Liver (tissue), 9 donors: ENCODE data around the gene CCDC187. TPM values are rescaled to one million over a fixed set of nuclear protein-coding genes. Genes with fewer than 3 reads are reported as not detected.

Experiments
- DNase-seq: peaks from one replicate; pipeline ENCODE4 v3.0.0-alpha.2; 2017; ENCODE audit warnings: low spot score
- H3K27ac ChIP-seq, 2 donors: one replicate each; pipeline ENCODE4 v1.7.0; 2013; ENCODE audit warnings: inconsistent platforms in 2 of 2, low read length in 2 of 2, control low read depth in 1 of 2, low read depth in 1 of 2, mild to moderate bottlenecking in 1 of 2
- H3K27me3 ChIP-seq, 4 donors: one replicate each; pipeline versions ENCODE4 v1.6.1 to v1.7.0; 2013; ENCODE audit warnings: low read length in 3 of 4, inconsistent platforms in 1 of 4, mild to moderate bottlenecking in 1 of 4, moderate library complexity in 1 of 4; ENCODE audit not compliant: control insufficient read depth in 4 of 4, insufficient read depth in 4 of 4
- H3K36me3 ChIP-seq, 4 donors: one replicate each; pipeline versions ENCODE4 v1.6.1 to v1.7.0; 2013; ENCODE audit warnings: low read length in 3 of 4, mild to moderate bottlenecking in 3 of 4, low read depth in 1 of 4, moderate library complexity in 1 of 4; ENCODE audit not compliant: control insufficient read depth in 4 of 4, insufficient read depth in 3 of 4
- H3K4me1 ChIP-seq, 4 donors: one replicate each; pipeline versions ENCODE4 v1.6.1 to v1.7.0; 2013; ENCODE audit warnings: low read length in 3 of 4, mild to moderate bottlenecking in 3 of 4, moderate library complexity in 1 of 4; ENCODE audit not compliant: control insufficient read depth in 4 of 4, insufficient read depth in 4 of 4
- H3K4me3 ChIP-seq, 3 donors: one replicate each; pipeline versions ENCODE4 v1.6.1 to v1.7.0; 2013; ENCODE audit warnings: low read length in 3 of 3, control low read depth in 1 of 3, low read depth in 1 of 3, mild to moderate bottlenecking in 1 of 3
- H3K9ac ChIP-seq, 2 donors: one replicate each; pipeline ENCODE4 v1.7.0; 2013; ENCODE audit warnings: low read length in 2 of 2, mild to moderate bottlenecking in 2 of 2, moderate library complexity in 2 of 2, control low read depth in 1 of 2, low read depth in 1 of 2
- H3K9me3 ChIP-seq, 4 donors: one replicate each; pipeline versions ENCODE4 v1.6.1 to v1.7.0; 2013; ENCODE audit warnings: low read length in 3 of 4; ENCODE audit not compliant: control insufficient read depth in 4 of 4
- ATF3 ChIP-seq: IDR thresholded peaks from 2 replicates; pipeline ENCODE4 v1.6.1; 2016; ENCODE audit warnings: antibody characterized with exemption
- EGR1 ChIP-seq, 2 donors: IDR thresholded peaks; 2 replicates each; pipeline ENCODE4 v1.6.1; 2016 to 2018; ENCODE audit warnings: antibody characterized with exemption in 2 of 2, low read depth in 2 of 2
- FOXA1 ChIP-seq: IDR thresholded peaks from 2 replicates; pipeline ENCODE4 v1.6.1; 2016; ENCODE audit warnings: antibody characterized with exemption
- FOXA2 ChIP-seq: IDR thresholded peaks from 2 replicates; pipeline ENCODE4 v1.6.1; 2016; ENCODE audit warnings: antibody characterized with exemption
- GABPA ChIP-seq, 2 donors: IDR thresholded peaks in 1 of 2; conservative IDR thresholded peaks in 1 of 2; 2 replicates each; pipeline ENCODE4 v1.6.1; 2016; ENCODE audit warnings: antibody characterized with exemption in 2 of 2, mild to moderate bottlenecking in 1 of 2, moderate library complexity in 1 of 2
- HNF4A ChIP-seq, 2 donors: conservative IDR thresholded peaks; 2 replicates each; pipeline ENCODE4 v1.6.1; 2016; ENCODE audit warnings: antibody characterized with exemption in 2 of 2, mild to moderate bottlenecking in 2 of 2
- HNF4G ChIP-seq: IDR thresholded peaks from 2 replicates; pipeline ENCODE4 v1.6.1; 2016; ENCODE audit warnings: antibody characterized with exemption
- JUND ChIP-seq, 2 donors: IDR thresholded peaks; 2 replicates each; pipeline ENCODE4 v1.6.1; 2016; ENCODE audit warnings: antibody characterized with exemption in 2 of 2
- NR2F2 ChIP-seq: IDR thresholded peaks from 2 replicates; pipeline ENCODE4 v1.6.1; 2016; ENCODE audit warnings: antibody characterized with exemption
- RAD21 ChIP-seq, 2 donors: IDR thresholded peaks; 2 replicates each; pipeline ENCODE4 v1.6.1; 2016; ENCODE audit warnings: antibody characterized with exemption in 2 of 2, mild to moderate bottlenecking in 2 of 2
- REST ChIP-seq: IDR thresholded peaks from 2 replicates; pipeline ENCODE4 v1.6.1; 2016; ENCODE audit warnings: antibody characterized with exemption, mild to moderate bottlenecking
- RXRA ChIP-seq, 2 donors: IDR thresholded peaks; 2 replicates each; pipeline ENCODE4 v1.6.1; 2017 to 2018; ENCODE audit warnings: antibody characterized with exemption in 2 of 2, mild to moderate bottlenecking in 1 of 2
- SP1 ChIP-seq: IDR thresholded peaks from 2 replicates; pipeline ENCODE4 v1.6.1; 2018; ENCODE audit warnings: antibody characterized with exemption, mild to moderate bottlenecking
- TAF1 ChIP-seq: conservative IDR thresholded peaks from 2 replicates; pipeline ENCODE4 v1.6.1; 2016; ENCODE audit warnings: antibody characterized with exemption, mild to moderate bottlenecking
- WGBS: extraction: QIAGEN DNeasy Blood & Tissue Kit; methylation state at CpG from one replicate; pipeline ENCODE4 v1.1.7; 2013; 5-methylcytosine and 5-hydroxymethylcytosine counted together
- polyA plus RNA-seq, 2 donors: library from polyadenylated mRNA; stranded (reverse) in 1 of 2; unstranded in 1 of 2; fragments of 200-250 nt in 1 of 2; fragments of >200 nt in 1 of 2; fragmentation: Nextera tagmentation in 1 of 2; extraction: Ambion mirVana in 1 of 2; gene quantifications; one replicate each; pipeline versions ENCODE4 v1.2.1 to v1.2.3, GENCODE V29; 2013 to 2015
- total RNA-seq, 2 donors: library from RNA; depleted of rRNA; stranded (reverse); fragments of >200 nt; gene quantifications; one replicate each; pipeline ENCODE4 v1.2.3, GENCODE V29; 2014
- TF ChIP-seq, protein P1 (sequence below): IDR thresholded peaks from 2 replicates; pipeline ENCODE4 v1.6.1; 2016; ENCODE audit warnings: antibody characterized with exemption
- TF ChIP-seq, protein P2 (sequence below): IDR thresholded peaks from 2 replicates; pipeline ENCODE4 v1.6.1; 2016; ENCODE audit warnings: antibody characterized with exemption
- TF ChIP-seq, protein P3 (sequence below): fragments of 150-350 bp; IDR thresholded peaks from 2 replicates; pipeline ENCODE4 v1.5.1; 2017; ENCODE audit warnings: improper control_type of control experiment, low read depth, low read length; ENCODE audit not compliant: missing input control
- donor health status: healthy.
- donor health status: healthy.
- donor health status: healthy.
- donor health status: healthy.
- donor health status: healthy.

Gene CCDC187
- total and polyA plus RNA-seq, 4 donors: 0.05 TPM; not detected in 3

- TF ChIP-seq HNF4G: no peak
- no peak for TF ChIP-seq SP1
- TF ChIP-seq TAF1: no peak
- no peak for TF ChIP-seq EGR1 (IDR thresholded peaks at IDR 0.05; ENCODE audit: low read depth in 2 of 2)
- no peak for TF ChIP-seq RAD21 (IDR thresholded peaks at IDR 0.05)
- no peak for TF ChIP-seq NR2F2
- no peak for TF ChIP-seq REST
- no peak for TF ChIP-seq FOXA1
- TF ChIP-seq, protein P1, sequence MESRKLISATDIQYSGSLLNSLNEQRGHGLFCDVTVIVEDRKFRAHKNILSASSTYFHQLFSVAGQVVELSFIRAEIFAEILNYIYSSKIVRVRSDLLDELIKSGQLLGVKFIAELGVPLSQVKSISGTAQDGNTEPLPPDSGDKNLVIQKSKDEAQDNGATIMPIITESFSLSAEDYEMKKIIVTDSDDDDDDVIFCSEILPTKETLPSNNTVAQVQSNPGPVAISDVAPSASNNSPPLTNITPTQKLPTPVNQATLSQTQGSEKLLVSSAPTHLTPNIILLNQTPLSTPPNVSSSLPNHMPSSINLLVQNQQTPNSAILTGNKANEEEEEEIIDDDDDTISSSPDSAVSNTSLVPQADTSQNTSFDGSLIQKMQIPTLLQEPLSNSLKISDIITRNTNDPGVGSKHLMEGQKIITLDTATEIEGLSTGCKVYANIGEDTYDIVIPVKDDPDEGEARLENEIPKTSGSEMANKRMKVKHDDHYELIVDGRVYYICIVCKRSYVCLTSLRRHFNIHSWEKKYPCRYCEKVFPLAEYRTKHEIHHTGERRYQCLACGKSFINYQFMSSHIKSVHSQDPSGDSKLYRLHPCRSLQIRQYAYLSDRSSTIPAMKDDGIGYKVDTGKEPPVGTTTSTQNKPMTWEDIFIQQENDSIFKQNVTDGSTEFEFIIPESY: no peak
- TF ChIP-seq, protein P2, sequence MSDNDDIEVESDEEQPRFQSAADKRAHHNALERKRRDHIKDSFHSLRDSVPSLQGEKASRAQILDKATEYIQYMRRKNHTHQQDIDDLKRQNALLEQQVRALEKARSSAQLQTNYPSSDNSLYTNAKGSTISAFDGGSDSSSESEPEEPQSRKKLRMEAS: no peak
- no peak overlapping the region for H3K27ac ChIP-seq
- H3K4me3 ChIP-seq: no peak overlapping the region
- H3K27me3 ChIP-seq: no peaks in the 10 kb centered on the region
- H3K4me1 ChIP-seq: peaks cover 0 to 3% (median under 1%) of the 10 kb centered on the region in 4 donors
- no peaks in the 10 kb centered on the region for H3K9me3 ChIP-seq
- no peaks in the 10 kb centered on the region for H3K36me3 ChIP-seq
- H3K9ac ChIP-seq: no peak overlapping the region
- WGBS: 95% methylated on average over 21 of the region's 21 CpGs
- DNase-seq: no peak
Observed at GRCh38 chr9:136334541-136334940, 30.6 kb upstream of the CCDC187 start.

- DNase-seq: no peak
- no peaks in the 10 kb centered on the region for H3K9me3 ChIP-seq
- TF ChIP-seq JUND (IDR thresholded peaks at IDR 0.05): no peak
- H3K27ac ChIP-seq: no peak overlapping the region
- H3K4me1 ChIP-seq: no peaks in the 10 kb centered on the region
- WGBS: 95% methylated on average over 17 of the region's 17 CpGs
- H3K4me3 ChIP-seq: no peak overlapping the region
- H3K36me3 ChIP-seq: no peaks in the 10 kb centered on the region
- H3K9ac ChIP-seq: no peak overlapping the region
- H3K27me3 ChIP-seq: no peaks in the 10 kb centered on the region
Observed at GRCh38 chr9:136333486-136333885, 29.6 kb upstream of the CCDC187 start.

DNA sequence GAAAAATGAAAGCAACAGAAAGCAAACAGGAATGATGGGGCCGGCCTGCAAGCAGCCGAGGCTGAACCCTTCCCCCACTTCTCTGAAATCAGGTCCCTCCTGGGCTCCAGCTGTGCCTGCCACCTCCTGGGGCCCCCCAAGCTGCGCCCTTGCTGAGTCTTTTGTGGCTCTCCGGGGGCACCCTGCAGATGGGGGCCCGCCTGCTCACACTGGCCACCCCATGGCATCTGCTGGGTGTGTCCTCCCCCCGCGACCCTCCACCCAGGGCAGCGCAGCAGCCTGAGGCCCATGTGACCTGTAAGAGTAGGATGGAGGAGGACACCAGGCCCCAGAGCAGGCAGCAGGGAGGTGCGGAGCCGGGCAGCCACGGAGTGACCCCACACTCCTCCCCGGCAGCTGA lies 29.2 kb upstream of the CCDC187 start:
- H3K9ac ChIP-seq: no peak overlapping the region
- no peak overlapping the region for H3K27ac ChIP-seq
- H3K27me3 ChIP-seq: no peaks in the 10 kb centered on the region
- no peak for TF ChIP-seq FOXA1
- TF ChIP-seq FOXA2: no peak
- TF ChIP-seq, protein P1: no peak
- TF ChIP-seq EGR1 (IDR thresholded peaks at IDR 0.05; ENCODE audit: low read depth in 2 of 2): no peak
- no peak for TF ChIP-seq HNF4A (conservative IDR thresholded peaks at IDR 0.05)
- TF ChIP-seq, protein P2: no peak
- no peak for TF ChIP-seq RXRA (IDR thresholded peaks at IDR 0.05)
- no peak for TF ChIP-seq JUND (IDR thresholded peaks at IDR 0.05)
- no peak for TF ChIP-seq ATF3
- TF ChIP-seq, protein P3, sequence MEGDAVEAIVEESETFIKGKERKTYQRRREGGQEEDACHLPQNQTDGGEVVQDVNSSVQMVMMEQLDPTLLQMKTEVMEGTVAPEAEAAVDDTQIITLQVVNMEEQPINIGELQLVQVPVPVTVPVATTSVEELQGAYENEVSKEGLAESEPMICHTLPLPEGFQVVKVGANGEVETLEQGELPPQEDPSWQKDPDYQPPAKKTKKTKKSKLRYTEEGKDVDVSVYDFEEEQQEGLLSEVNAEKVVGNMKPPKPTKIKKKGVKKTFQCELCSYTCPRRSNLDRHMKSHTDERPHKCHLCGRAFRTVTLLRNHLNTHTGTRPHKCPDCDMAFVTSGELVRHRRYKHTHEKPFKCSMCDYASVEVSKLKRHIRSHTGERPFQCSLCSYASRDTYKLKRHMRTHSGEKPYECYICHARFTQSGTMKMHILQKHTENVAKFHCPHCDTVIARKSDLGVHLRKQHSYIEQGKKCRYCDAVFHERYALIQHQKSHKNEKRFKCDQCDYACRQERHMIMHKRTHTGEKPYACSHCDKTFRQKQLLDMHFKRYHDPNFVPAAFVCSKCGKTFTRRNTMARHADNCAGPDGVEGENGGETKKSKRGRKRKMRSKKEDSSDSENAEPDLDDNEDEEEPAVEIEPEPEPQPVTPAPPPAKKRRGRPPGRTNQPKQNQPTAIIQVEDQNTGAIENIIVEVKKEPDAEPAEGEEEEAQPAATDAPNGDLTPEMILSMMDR: no peak
- TF ChIP-seq HNF4G: no peak
- TF ChIP-seq GABPA (IDR thresholded peaks at IDR 0.05 in 1 of 2, conservative IDR thresholded peaks at IDR 0.05 in 1 of 2): no peak
- TF ChIP-seq NR2F2: no peak
- no peaks in the 10 kb centered on the region for H3K9me3 ChIP-seq
- H3K4me3 ChIP-seq: no peak overlapping the region
- 91% methylated on average over 12 of the region's 12 CpGs for WGBS
- no peak for DNase-seq
- H3K36me3 ChIP-seq: no peaks in the 10 kb centered on the region
- H3K4me1 ChIP-seq: peaks cover 0 to 3% (median 0%) of the 10 kb centered on the region in 4 donors
